ENCODE measurements around the gene EYA4. TPM values are rescaled to one million over a fixed set of nuclear protein-coding genes. Genes with fewer than 3 reads are reported as not detected.

EYA4 gene
- total RNA-seq, 1 donor from 2014 or later: 18.5 TPM

GRCh38 chr6:133567636-133568035 lies 326.5 kb downstream of the EYA4 start:
- DNase-seq (ENCODE audit: low read depth): no peak

- DNase-seq (ENCODE audit: low read depth): peak; percentile 84
These were observed 328.1 kb downstream of the EYA4 start for GRCh38 chr6:133568970-133569889.

- DNase-seq (ENCODE audit: low read depth): no peak
These were observed 330.5 kb downstream of the EYA4 start for GRCh38 chr6:133571681-133572080.

- DNase-seq (ENCODE audit: low read depth): peak; percentile 57
These were observed 336.7 kb downstream of the EYA4 start for GRCh38 chr6:133577851-133578250.

All from myocyte (in vitro differentiated cells).